Measurements from ENCODE around the gene HYOU1. TPM values are rescaled to one million over a fixed set of nuclear protein-coding genes. Genes with fewer than 3 reads are reported as not detected.

The HYOU1 gene
- total RNA-seq, 1 experiment from 2014 or later: 117 TPM

GRCh38 chr11:119012629-119013170, 44.3 kb downstream of the HYOU1 start:
- no TSS peak for BruUV-seq (replicated peaks)
- Histone ChIP-seq H3K9me3 (ENCODE audit: insufficient read depth, low read depth) (no peaks in the 10 kb centered on the region), H3K27ac (no peak overlapping the region; the same call in 1 of the 2 replicates), H3K4me1 (replicated peaks; ENCODE audit: insufficient read depth) (peaks cover 18% of the 10 kb centered on the region), H3K27me3 (ENCODE audit: insufficient read depth, low read depth) (no peaks in the 10 kb centered on the region), H3K4me3 (no peak overlapping the region), H3K79me2 (ENCODE audit: low read depth) (peaks cover 35% of the 10 kb centered on the region), H3F3A (ENCODE audit: insufficient read depth, low read depth) (peaks cover 82% of the 10 kb centered on the region), H2AFZ (no peak overlapping the region), H3K4me2 (no peak overlapping the region), H3K36me3 (ENCODE audit: low read depth) (peaks cover 46% of the 10 kb centered on the region), H3K9me2 (ENCODE audit: insufficient read depth) (no peaks in the 10 kb centered on the region), H4K20me1 (ENCODE audit: insufficient read depth) (peaks cover 38% of the 10 kb centered on the region)
- ChIA-PET CTCF (interaction anchor here (0.7 kb wide), 1 partner anchor 122 kb away, joined by 4 read pairs; no protein-coding TSS in a partner anchor), POLR2A (ENCODE audit: unreplicated experiment) (interaction anchor here (0.7 kb wide), 1 partner anchor 389 kb away, joined by 12 read pairs; no protein-coding TSS in a partner anchor)
- intact Hi-C loops (cut with micrococcal nuclease; ENCODE audit: unreplicated experiment): no loop called here
- TF ChIP-seq EZH2 (IDR thresholded peaks at IDR 0.05; ENCODE audit: low read depth): no peak
- TF ChIP-seq, protein P1, sequence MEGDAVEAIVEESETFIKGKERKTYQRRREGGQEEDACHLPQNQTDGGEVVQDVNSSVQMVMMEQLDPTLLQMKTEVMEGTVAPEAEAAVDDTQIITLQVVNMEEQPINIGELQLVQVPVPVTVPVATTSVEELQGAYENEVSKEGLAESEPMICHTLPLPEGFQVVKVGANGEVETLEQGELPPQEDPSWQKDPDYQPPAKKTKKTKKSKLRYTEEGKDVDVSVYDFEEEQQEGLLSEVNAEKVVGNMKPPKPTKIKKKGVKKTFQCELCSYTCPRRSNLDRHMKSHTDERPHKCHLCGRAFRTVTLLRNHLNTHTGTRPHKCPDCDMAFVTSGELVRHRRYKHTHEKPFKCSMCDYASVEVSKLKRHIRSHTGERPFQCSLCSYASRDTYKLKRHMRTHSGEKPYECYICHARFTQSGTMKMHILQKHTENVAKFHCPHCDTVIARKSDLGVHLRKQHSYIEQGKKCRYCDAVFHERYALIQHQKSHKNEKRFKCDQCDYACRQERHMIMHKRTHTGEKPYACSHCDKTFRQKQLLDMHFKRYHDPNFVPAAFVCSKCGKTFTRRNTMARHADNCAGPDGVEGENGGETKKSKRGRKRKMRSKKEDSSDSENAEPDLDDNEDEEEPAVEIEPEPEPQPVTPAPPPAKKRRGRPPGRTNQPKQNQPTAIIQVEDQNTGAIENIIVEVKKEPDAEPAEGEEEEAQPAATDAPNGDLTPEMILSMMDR (conservative IDR thresholded peaks at IDR 0.05): no peak
- DNase-seq: no peak

DNA sequence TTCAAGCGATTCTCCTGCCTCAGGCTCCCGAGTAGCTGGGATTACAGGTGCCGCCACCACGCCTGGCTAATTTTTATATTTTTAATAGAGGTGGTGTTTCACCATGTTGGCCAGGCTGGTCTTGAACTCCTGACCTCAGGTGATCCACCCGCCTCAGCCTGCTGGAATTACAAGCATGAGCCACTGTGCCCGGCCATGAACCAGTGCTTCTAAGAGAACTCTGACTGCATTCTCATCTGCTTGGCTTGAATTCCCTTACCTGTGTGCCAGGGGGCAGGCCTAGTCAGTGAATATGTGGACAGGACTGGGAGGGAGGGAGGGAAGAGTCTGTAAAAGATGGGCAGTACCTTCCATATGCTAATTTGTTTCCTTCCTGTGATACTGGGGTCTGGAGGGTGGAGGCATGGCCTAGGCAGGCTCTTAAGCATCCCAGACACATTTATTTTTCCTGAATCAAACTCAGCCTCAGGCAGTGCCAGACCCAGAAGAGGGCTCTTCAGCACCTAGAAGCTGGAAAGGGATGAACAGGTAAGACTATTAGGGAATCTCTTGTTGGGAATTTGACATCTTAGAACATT, 45.4 kb downstream of the HYOU1 start:
- Histone ChIP-seq H4K20me1 (ENCODE audit: insufficient read depth) (peaks cover 32% of the 10 kb centered on the region), H3F3A (ENCODE audit: insufficient read depth, low read depth) (peaks cover 71% of the 10 kb centered on the region), H3K9me3 (ENCODE audit: insufficient read depth, low read depth) (no peaks in the 10 kb centered on the region), H3K79me2 (ENCODE audit: low read depth) (peaks cover 24% of the 10 kb centered on the region), H2AFZ (no peak overlapping the region), H3K27ac (peak overlapping the region; percentile 22; the same call in 1 of the 2 replicates), H3K4me2 (no peak overlapping the region), H3K4me1 (replicated peaks; ENCODE audit: insufficient read depth) (peaks cover 13% of the 10 kb centered on the region), H3K36me3 (ENCODE audit: low read depth) (peaks cover 39% of the 10 kb centered on the region), H3K4me3 (no peak overlapping the region), H3K27me3 (ENCODE audit: insufficient read depth, low read depth) (no peaks in the 10 kb centered on the region), H3K9me2 (ENCODE audit: insufficient read depth) (no peaks in the 10 kb centered on the region)
- intact Hi-C loops (cut with micrococcal nuclease; ENCODE audit: unreplicated experiment): no loop called here
- ChIA-PET POLR2A (ENCODE audit: unreplicated experiment) (no interaction called here), CTCF (no interaction called here)
- no peak for DNase-seq
- no peak for TF ChIP-seq EZH2 (IDR thresholded peaks at IDR 0.05; ENCODE audit: low read depth)
- TF ChIP-seq, protein P1 (conservative IDR thresholded peaks at IDR 0.05): no peak
- BruUV-seq (replicated peaks): no TSS peak

GRCh38 chr11:119006656-119007055, 50.3 kb downstream of the HYOU1 start:
- Histone ChIP-seq H3K9me2 (ENCODE audit: insufficient read depth) (no peaks in the 10 kb centered on the region), H3K27ac (no peak overlapping the region), H3F3A (ENCODE audit: insufficient read depth, low read depth) (peaks cover 43% of the 10 kb centered on the region), H3K9me3 (ENCODE audit: insufficient read depth, low read depth) (no peaks in the 10 kb centered on the region), H3K4me3 (no peak overlapping the region), H4K20me1 (ENCODE audit: insufficient read depth) (no peaks in the 10 kb centered on the region; the same call in none of the 2 replicates), H3K4me2 (no peak overlapping the region), H3K79me2 (ENCODE audit: low read depth) (peaks cover 2% of the 10 kb centered on the region; the same call in 1 of the 2 replicates), H2AFZ (no peak overlapping the region), H3K4me1 (replicated peaks; ENCODE audit: insufficient read depth) (no peaks in the 10 kb centered on the region), H3K36me3 (ENCODE audit: low read depth) (peaks cover 19% of the 10 kb centered on the region), H3K27me3 (ENCODE audit: insufficient read depth, low read depth) (no peaks in the 10 kb centered on the region)
- POLR2A ChIA-PET (ENCODE audit: unreplicated experiment): no interaction called here
- intact Hi-C loops (cut with micrococcal nuclease; ENCODE audit: unreplicated experiment): no loop called here
- no peak for DNase-seq
- CTCF ChIA-PET: interaction anchor here (0.6 kb wide), 1 partner anchor 25 kb away, joined by 3 read pairs; no protein-coding TSS in a partner anchor
- no TSS peak for BruUV-seq (replicated peaks)
- TF ChIP-seq, protein P1 (conservative IDR thresholded peaks at IDR 0.05): no peak
- TF ChIP-seq EZH2 (IDR thresholded peaks at IDR 0.05; ENCODE audit: low read depth): no peak
